ENCODE measurements around the gene ADD3.

Gene ADD3

DNA sequence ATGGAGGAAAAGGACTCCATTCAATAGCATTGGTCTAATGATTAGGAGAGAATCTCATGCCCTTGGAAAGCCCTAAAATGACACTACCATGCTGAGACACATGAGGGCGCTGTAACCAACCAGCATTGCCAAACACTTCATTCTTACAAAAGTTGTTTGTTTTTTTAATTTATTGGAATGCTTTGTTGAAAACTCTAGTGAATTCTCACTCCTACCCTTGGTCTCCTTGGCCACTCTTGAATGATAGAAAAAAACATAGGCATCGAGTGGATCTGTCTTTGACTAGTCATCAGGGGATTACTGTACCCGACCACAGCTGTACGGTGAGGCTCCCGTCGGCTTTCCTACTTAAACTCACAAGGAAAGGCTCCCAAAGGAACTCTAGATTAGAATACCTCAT lies 29.3 kb upstream of the ADD3 start:
- Histone ChIP-seq H3K4me1 (ENCODE audit: insufficient read depth, low read length) (no peaks in the 10 kb centered on the region), H3K4me2 (ENCODE audit: insufficient read depth, low read length) (no peak overlapping the region), H3K4me3 (ENCODE audit: low read depth in 1 of 2, low read length in 2 of 2) (no peak overlapping the region), H4K20me1 (ENCODE audit: insufficient read depth, low read length) (no peaks in the 10 kb centered on the region), H3K79me2 (ENCODE audit: insufficient read depth, low read length) (no peaks in the 10 kb centered on the region), H3K27me3 (ENCODE audit: insufficient read depth, low read length, poor library complexity) (peaks cover under 1% of the 10 kb centered on the region), H3K9me3 (ENCODE audit: insufficient read depth, low read length, severe bottlenecking) (no peaks in the 10 kb centered on the region), H2AFZ (ENCODE audit: low read depth, low read length) (no peak overlapping the region), H3K27ac (ENCODE audit: low read length) (no peak overlapping the region), H3K9ac (ENCODE audit: low read depth, low read length) (no peak overlapping the region), H3K36me3 (ENCODE audit: insufficient read depth, low read length) (no peaks in the 10 kb centered on the region)
- DNase-seq (peak; percentile 47), ATAC-seq (ENCODE audit: insufficient read depth, low read depth) (peak; percentile 59; the same call in 1 of the 3 replicates)
- TF ChIP-seq, protein P1, sequence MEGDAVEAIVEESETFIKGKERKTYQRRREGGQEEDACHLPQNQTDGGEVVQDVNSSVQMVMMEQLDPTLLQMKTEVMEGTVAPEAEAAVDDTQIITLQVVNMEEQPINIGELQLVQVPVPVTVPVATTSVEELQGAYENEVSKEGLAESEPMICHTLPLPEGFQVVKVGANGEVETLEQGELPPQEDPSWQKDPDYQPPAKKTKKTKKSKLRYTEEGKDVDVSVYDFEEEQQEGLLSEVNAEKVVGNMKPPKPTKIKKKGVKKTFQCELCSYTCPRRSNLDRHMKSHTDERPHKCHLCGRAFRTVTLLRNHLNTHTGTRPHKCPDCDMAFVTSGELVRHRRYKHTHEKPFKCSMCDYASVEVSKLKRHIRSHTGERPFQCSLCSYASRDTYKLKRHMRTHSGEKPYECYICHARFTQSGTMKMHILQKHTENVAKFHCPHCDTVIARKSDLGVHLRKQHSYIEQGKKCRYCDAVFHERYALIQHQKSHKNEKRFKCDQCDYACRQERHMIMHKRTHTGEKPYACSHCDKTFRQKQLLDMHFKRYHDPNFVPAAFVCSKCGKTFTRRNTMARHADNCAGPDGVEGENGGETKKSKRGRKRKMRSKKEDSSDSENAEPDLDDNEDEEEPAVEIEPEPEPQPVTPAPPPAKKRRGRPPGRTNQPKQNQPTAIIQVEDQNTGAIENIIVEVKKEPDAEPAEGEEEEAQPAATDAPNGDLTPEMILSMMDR (IDR thresholded peaks at IDR 0.05; ENCODE audit: borderline replicate concordance, extremely low read depth, low read length, poor library complexity, severe bottlenecking): peak; percentile 77
- no peak for TF ChIP-seq EZH2 (IDR thresholded peaks at IDR 0.05; ENCODE audit: borderline replicate concordance, low read depth, low read length, severe bottlenecking)

DNA sequence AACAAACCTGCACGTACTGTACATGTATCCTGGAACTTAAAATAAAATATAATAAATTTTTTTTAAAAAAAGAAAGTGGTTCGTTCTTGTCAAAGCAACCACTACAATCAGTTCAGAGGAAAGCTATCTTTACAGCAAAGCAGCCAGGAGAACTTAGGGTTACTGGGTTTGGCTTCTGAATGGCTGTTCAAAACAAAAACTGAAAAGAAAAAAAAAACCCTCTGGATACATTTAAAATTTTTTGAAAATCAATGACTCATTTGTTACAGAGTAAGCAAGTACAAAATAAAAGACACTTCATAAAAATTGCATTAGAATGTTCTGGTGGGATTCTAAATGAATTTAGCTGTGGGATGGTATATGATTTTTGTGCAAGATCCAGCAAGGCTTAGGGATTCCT lies 28.6 kb upstream of the ADD3 start:
- Histone ChIP-seq H3K4me3 (ENCODE audit: low read depth in 1 of 2, low read length in 2 of 2) (no peak overlapping the region), H3K36me3 (ENCODE audit: insufficient read depth, low read length) (no peaks in the 10 kb centered on the region), H2AFZ (ENCODE audit: low read depth, low read length) (no peak overlapping the region), H3K9ac (ENCODE audit: low read depth, low read length) (no peak overlapping the region), H3K4me1 (ENCODE audit: insufficient read depth, low read length) (no peaks in the 10 kb centered on the region), H3K27ac (ENCODE audit: low read length) (no peak overlapping the region), H4K20me1 (ENCODE audit: insufficient read depth, low read length) (no peaks in the 10 kb centered on the region), H3K4me2 (ENCODE audit: insufficient read depth, low read length) (no peak overlapping the region), H3K9me3 (ENCODE audit: insufficient read depth, low read length, severe bottlenecking) (no peaks in the 10 kb centered on the region), H3K79me2 (ENCODE audit: insufficient read depth, low read length) (no peaks in the 10 kb centered on the region), H3K27me3 (ENCODE audit: insufficient read depth, low read length, poor library complexity) (no peaks in the 10 kb centered on the region)
- no peak for TF ChIP-seq EZH2 (IDR thresholded peaks at IDR 0.05; ENCODE audit: borderline replicate concordance, low read depth, low read length, severe bottlenecking)
- TF ChIP-seq, protein P1 (IDR thresholded peaks at IDR 0.05; ENCODE audit: borderline replicate concordance, extremely low read depth, low read length, poor library complexity, severe bottlenecking): no peak
- DNase-seq: no peak
- no peak for ATAC-seq (ENCODE audit: insufficient read depth, low read depth)

DNA sequence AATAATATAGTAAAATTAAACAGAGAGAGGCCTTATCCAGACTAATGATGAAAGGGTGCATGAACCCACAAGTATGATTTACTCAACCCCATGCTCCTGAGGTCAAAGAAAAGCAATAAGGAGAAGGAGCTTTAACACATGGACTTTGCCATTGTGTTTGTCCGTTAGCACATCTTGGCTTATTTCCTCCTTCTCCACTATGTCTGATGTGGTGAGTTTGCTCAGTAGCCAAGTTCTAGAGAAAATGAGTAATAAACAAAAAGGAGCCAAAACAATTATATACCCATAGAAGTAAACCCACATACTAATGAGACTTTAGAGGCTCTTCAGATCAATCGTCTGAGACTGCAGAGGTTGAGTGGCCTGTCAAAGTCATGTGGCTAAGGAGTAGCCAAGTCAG lies 26.1 kb upstream of the ADD3 start:
- Histone ChIP-seq H3K79me2 (ENCODE audit: insufficient read depth, low read length) (no peaks in the 10 kb centered on the region), H3K27me3 (ENCODE audit: insufficient read depth, low read length, poor library complexity) (no peaks in the 10 kb centered on the region), H4K20me1 (ENCODE audit: insufficient read depth, low read length) (no peaks in the 10 kb centered on the region), H3K4me1 (ENCODE audit: insufficient read depth, low read length) (no peaks in the 10 kb centered on the region), H3K36me3 (ENCODE audit: insufficient read depth, low read length) (no peaks in the 10 kb centered on the region), H3K9ac (ENCODE audit: low read depth, low read length) (no peak overlapping the region), H3K27ac (ENCODE audit: low read length) (no peak overlapping the region), H3K4me3 (ENCODE audit: low read depth in 1 of 2, low read length in 2 of 2) (no peak overlapping the region), H2AFZ (ENCODE audit: low read depth, low read length) (no peak overlapping the region), H3K4me2 (ENCODE audit: insufficient read depth, low read length) (no peak overlapping the region), H3K9me3 (ENCODE audit: insufficient read depth, low read length, severe bottlenecking) (no peaks in the 10 kb centered on the region)
- ATAC-seq (ENCODE audit: insufficient read depth, low read depth) (no peak), DNase-seq (no peak)
- TF ChIP-seq EZH2 (IDR thresholded peaks at IDR 0.05; ENCODE audit: borderline replicate concordance, low read depth, low read length, severe bottlenecking): no peak
- TF ChIP-seq, protein P1 (IDR thresholded peaks at IDR 0.05; ENCODE audit: borderline replicate concordance, extremely low read depth, low read length, poor library complexity, severe bottlenecking): no peak

DNA sequence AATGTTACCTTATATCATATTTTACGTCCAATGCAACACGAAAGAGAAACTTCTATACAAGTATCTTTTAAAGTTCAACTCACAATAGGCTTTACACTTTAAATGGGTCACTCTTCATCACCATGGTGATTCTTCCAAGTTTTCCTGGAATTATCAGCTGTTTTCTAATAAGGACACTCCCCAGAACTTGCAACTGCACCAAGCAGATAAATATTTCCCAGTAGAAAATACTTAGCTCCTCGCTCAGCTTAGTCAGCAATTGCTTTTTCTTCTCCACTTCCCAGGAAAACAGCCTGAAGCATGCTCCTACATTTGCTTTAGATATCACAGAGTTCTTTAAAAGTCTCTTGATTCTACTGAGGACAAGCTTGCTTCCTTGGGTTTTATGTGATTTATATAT lies 25.7 kb upstream of the ADD3 start:
- H3K79me2 ChIP-seq (ENCODE audit: insufficient read depth, low read length): no peaks in the 10 kb centered on the region
- no peak overlapping the region for H3K4me3 ChIP-seq (ENCODE audit: low read depth in 1 of 2, low read length in 2 of 2)
- no peak overlapping the region for H3K9ac ChIP-seq (ENCODE audit: low read depth, low read length)
- H3K27me3 ChIP-seq (ENCODE audit: insufficient read depth, low read length, poor library complexity): peaks cover 2% of the 10 kb centered on the region
- DNase-seq (no peak), ATAC-seq (ENCODE audit: insufficient read depth, low read depth) (no peak)
- H4K20me1 ChIP-seq (ENCODE audit: insufficient read depth, low read length): no peaks in the 10 kb centered on the region
- no peaks in the 10 kb centered on the region for H3K36me3 ChIP-seq (ENCODE audit: insufficient read depth, low read length)
- H2AFZ ChIP-seq (ENCODE audit: low read depth, low read length): no peak overlapping the region
- H3K4me1 ChIP-seq (ENCODE audit: insufficient read depth, low read length): no peaks in the 10 kb centered on the region
- H3K9me3 ChIP-seq (ENCODE audit: insufficient read depth, low read length, severe bottlenecking): no peaks in the 10 kb centered on the region
- no peak for TF ChIP-seq EZH2 (IDR thresholded peaks at IDR 0.05; ENCODE audit: borderline replicate concordance, low read depth, low read length, severe bottlenecking)
- TF ChIP-seq, protein P1 (IDR thresholded peaks at IDR 0.05; ENCODE audit: borderline replicate concordance, extremely low read depth, low read length, poor library complexity, severe bottlenecking): no peak
- no peak overlapping the region for H3K27ac ChIP-seq (ENCODE audit: low read length)
- H3K4me2 ChIP-seq (ENCODE audit: insufficient read depth, low read length): no peak overlapping the region

Data from DND-41 (cell line).